ENCODE results near the gene AGO3.

- TF ChIP-seq CTCF (IDR thresholded peaks at IDR 0.05) (peak; percentile 96 to 99), POLR2A (IDR thresholded peaks at IDR 0.05) (peak in 1 of 2 donors; percentile 64), POLR2AphosphoS5 (IDR thresholded peaks at IDR 0.05) (peak in 2 of 3 donors; percentile 47 to 49), EP300 (IDR thresholded peaks at IDR 0.05) (no peak)
These were observed 47.8 kb upstream of the AGO3 start, which contains the start of gene AGO1 for GRCh38 chr1:35882945-35883634.

Data from suprapubic skin (tissue), 4 donors.